ENCODE measurements around the gene KIRREL1. TPM values are rescaled to one million over a fixed set of nuclear protein-coding genes. Genes with fewer than 3 reads are reported as not detected.
A peak's percentile ranks its signal among the peaks of the same experiment; 100 is the strongest.

Gene KIRREL1
- total RNA-seq, 1 donor from 2014 or later, result not detected

DNA sequence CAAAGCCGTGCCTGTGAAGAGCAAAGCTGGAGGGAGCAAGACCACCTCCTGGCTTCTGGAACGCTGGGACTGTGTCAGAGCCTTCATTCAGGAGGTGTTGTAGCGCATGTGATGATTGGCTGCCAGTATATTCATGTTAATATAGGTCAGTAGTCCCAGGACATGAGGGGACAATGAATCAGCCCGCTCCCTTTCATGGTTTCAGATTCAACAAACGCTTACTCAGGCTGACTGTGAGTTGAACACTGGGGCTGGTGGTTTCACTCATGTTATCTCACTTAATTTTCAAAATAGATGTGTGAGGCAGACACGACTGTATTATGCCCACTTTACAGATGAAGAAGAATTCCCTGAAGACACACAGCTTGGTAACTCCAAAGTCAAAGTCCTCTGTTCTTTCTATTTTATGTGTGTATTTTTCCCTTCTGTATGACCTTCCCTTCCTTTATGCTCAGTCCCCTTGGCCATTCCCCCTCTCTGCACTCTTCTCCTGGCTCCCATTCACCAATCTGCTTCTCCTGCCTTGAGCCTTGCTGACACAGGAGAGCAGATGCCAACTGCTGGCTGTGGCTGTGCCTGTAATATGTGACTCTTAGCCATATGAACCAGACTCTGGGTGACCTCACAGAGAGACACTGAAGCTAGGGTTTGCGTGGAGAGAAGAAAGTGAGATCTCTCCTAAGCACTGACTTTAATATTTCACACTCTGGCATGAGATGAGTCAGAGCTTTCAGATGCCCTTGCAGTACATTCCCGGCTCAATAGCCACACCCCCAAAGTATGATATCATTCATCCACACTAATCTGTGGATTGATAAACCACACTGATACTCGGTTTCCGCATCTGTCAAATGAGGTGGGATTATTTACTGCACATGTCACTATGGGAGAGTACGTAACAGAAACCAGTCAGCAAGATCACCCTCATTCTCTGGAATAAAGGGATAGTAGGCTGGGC is 31.4 kb upstream of the KIRREL1 start:
- H3K36me3 Mint-ChIP-seq (ENCODE audit: low read depth), result no peaks in the 10 kb centered on the region
- no peaks in the 10 kb centered on the region for H3K4me1 Mint-ChIP-seq (ENCODE audit: low read depth)
- intact Hi-C loops (cut with micrococcal nuclease), result no loop called here
- H3K9me3 Mint-ChIP-seq, result no peaks in the 10 kb centered on the region
- H3K27ac Mint-ChIP-seq, result no peak overlapping the region
- DNase-seq (ENCODE audit: low spot score), result no peak
- H3K27me3 Mint-ChIP-seq (ENCODE audit: insufficient read depth), result peaks cover 3% of the 10 kb centered on the region
- no peak overlapping the region for H3K4me3 Mint-ChIP-seq

DNA sequence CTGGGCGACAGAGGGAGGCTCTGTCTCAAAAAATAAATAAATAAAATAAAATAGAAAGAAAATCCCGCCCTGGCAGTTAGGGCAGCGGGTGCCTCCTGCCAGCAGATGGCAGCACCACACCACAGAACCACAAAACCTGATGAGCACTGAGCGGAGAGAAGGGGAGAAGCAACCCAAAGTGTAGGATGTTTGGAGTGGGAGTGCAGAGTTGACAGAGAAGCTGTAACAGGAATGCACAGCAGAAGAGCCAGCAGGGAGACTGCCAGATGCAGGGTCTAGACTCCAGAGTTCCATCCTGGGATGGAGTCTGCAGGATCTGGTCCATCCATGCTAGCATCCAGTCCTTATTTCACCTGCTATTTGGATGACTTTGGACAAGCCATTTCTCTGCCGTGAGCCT is 29.7 kb upstream of the KIRREL1 start:
- no peaks in the 10 kb centered on the region for H3K4me1 Mint-ChIP-seq (ENCODE audit: low read depth)
- DNase-seq (ENCODE audit: low spot score), result peak; percentile 6
- H3K27ac Mint-ChIP-seq, result no peak overlapping the region
- no peaks in the 10 kb centered on the region for H3K36me3 Mint-ChIP-seq (ENCODE audit: low read depth)
- intact Hi-C loops (cut with micrococcal nuclease), result loop anchor here (1.0 to 2.0 kb wide), 2 partner anchors 73 to 162 kb away; no protein-coding TSS in a partner anchor
- no peaks in the 10 kb centered on the region for H3K9me3 Mint-ChIP-seq
- H3K4me3 Mint-ChIP-seq, result no peak overlapping the region
- peaks cover 3% of the 10 kb centered on the region for H3K27me3 Mint-ChIP-seq (ENCODE audit: insufficient read depth)

GRCh38 chr1:157965584-157965983 is 27.9 kb upstream of the KIRREL1 start:
- DNase-seq (ENCODE audit: low spot score), result no peak
- Mint-ChIP-seq H3K9me3 (no peaks in the 10 kb centered on the region), H3K27ac (no peak overlapping the region), H3K4me3 (no peak overlapping the region), H3K27me3 (ENCODE audit: insufficient read depth) (no peaks in the 10 kb centered on the region), H3K4me1 (ENCODE audit: low read depth) (no peaks in the 10 kb centered on the region), H3K36me3 (ENCODE audit: low read depth) (no peaks in the 10 kb centered on the region)
- intact Hi-C loops (cut with micrococcal nuclease), result loop anchor here (2.0 kb wide), 1 partner anchor 71 kb away; no protein-coding TSS in a partner anchor

- H3K36me3 Mint-ChIP-seq (ENCODE audit: low read depth), result no peaks in the 10 kb centered on the region
- intact Hi-C loops (cut with micrococcal nuclease), result no loop called here
- no peaks in the 10 kb centered on the region for H3K9me3 Mint-ChIP-seq
- no peak overlapping the region for H3K4me3 Mint-ChIP-seq
- H3K4me1 Mint-ChIP-seq (ENCODE audit: low read depth), result no peaks in the 10 kb centered on the region
- no peak for DNase-seq (ENCODE audit: low spot score)
- H3K27me3 Mint-ChIP-seq (ENCODE audit: insufficient read depth), result peaks cover 2% of the 10 kb centered on the region
- no peak overlapping the region for H3K27ac Mint-ChIP-seq
These were observed 27.4 kb upstream of the KIRREL1 start for GRCh38 chr1:157966031-157966537.

DNA sequence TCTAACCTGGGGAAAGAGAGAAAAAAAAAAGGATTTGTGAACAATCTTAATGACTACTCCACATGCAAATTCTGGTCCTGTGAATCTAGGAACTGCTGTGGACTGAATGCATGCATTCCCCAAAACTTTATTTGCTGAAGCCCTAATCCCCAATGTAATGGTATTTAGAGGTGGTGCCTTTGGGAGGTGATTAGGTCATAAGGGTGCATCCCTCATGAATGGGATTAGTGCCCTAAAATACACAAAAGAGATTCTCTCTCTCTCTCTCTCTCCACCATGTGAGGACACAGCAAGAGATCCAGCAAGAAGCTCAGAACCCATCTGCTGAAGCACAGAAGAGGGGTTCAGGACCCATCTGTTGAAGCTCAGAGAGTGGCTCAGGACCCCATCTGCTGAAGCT is 26.2 kb upstream of the KIRREL1 start:
- Mint-ChIP-seq H3K4me1 (ENCODE audit: low read depth) (no peaks in the 10 kb centered on the region), H3K27me3 (ENCODE audit: insufficient read depth) (peaks cover 2% of the 10 kb centered on the region), H3K36me3 (ENCODE audit: low read depth) (no peaks in the 10 kb centered on the region), H3K9me3 (no peaks in the 10 kb centered on the region), H3K4me3 (no peak overlapping the region), H3K27ac (no peak overlapping the region)
- DNase-seq (ENCODE audit: low spot score), result no peak
- intact Hi-C loops (cut with micrococcal nuclease), result no loop called here

DNA sequence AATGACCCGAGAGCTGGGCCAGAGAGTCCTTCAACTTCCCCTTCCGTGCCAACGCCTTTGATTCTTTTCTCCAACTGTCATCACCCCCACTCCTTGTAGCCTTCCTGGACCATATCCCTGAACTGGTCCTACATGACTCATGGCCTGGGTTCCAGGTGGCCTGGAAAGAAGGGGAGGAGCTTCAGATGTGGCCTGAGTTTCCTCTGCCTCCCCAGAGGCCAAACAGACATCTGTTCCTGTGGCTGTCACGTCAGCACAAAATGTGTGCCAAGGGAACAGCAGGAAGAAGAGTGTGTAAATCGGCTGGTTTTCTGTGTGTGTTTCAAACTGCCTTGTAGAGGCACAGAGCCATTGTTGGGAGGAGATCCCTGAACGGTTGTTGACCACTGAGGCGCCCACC is 24.9 kb upstream of the KIRREL1 start:
- H3K4me3 Mint-ChIP-seq, result no peak overlapping the region
- peaks cover 5% of the 10 kb centered on the region for H3K27me3 Mint-ChIP-seq (ENCODE audit: insufficient read depth)
- intact Hi-C loops (cut with micrococcal nuclease), result no loop called here
- H3K4me1 Mint-ChIP-seq (ENCODE audit: low read depth), result no peaks in the 10 kb centered on the region
- no peak for DNase-seq (ENCODE audit: low spot score)
- no peak overlapping the region for H3K27ac Mint-ChIP-seq
- no peaks in the 10 kb centered on the region for H3K9me3 Mint-ChIP-seq
- no peaks in the 10 kb centered on the region for H3K36me3 Mint-ChIP-seq (ENCODE audit: low read depth)

DNA sequence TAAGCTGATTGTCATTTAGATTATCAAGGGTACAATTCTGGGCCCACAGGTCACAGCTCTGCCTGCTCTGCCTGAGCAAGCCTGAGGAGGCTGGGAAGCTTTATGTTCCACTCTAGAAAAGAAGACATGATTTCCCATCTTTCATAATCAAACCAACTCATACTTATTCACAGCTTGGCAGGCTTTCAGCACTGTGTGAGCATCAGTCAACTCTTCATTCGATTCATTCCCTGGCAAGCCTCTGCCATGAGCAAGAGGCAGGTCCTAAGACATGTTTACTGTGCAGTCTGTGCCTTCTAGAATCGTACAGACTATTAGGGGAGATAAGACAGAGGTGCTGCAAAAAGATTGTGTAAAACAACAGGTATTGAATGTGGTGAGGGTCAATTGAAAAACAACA is 24.5 kb upstream of the KIRREL1 start:
- Mint-ChIP-seq H3K9me3 (no peaks in the 10 kb centered on the region), H3K4me1 (ENCODE audit: low read depth) (no peaks in the 10 kb centered on the region), H3K27ac (no peak overlapping the region), H3K27me3 (ENCODE audit: insufficient read depth) (peaks cover 7% of the 10 kb centered on the region), H3K36me3 (ENCODE audit: low read depth) (no peaks in the 10 kb centered on the region), H3K4me3 (no peak overlapping the region)
- DNase-seq (ENCODE audit: low spot score), result no peak
- intact Hi-C loops (cut with micrococcal nuclease), result no loop called here

DNA sequence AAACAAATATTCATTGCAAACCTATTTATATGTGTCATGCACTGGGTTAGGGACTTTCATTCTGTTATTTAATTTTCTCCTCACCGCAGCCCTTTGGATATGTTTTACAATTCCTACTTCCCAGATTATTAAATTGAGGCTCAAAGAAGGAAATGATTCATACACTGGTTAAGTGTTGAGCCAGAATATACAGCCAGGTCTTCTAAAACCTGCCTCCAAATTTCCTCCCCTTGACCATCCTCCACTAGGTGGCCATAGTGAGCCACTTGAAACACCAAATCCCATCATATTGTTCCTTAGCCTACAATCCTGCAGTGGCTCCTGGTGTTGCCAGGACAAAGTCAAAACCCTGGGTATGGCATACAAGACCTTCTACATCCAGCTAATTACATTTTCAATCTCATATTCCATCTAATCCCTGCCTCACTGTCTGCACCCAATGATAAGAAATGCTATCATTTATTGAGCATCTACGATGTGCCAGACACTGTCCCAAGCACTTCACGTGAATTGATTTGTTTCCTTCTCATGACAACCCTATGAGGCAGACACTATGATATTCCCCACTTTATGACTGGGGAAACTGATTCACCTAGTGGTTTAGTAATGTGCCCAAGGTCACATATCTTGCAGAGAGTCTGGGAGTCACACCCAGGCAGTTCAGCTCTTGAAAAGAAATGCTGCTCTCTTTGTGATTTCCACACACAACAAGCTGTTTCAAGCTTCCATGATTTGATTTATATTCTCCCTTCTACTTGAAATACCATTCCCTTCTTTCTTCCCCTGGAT is 23.6 kb upstream of the KIRREL1 start:
- Mint-ChIP-seq H3K4me1 (ENCODE audit: low read depth) (no peaks in the 10 kb centered on the region), H3K27ac (no peak overlapping the region), H3K27me3 (ENCODE audit: insufficient read depth) (peaks cover 7% of the 10 kb centered on the region), H3K4me3 (no peak overlapping the region), H3K9me3 (no peaks in the 10 kb centered on the region), H3K36me3 (ENCODE audit: low read depth) (no peaks in the 10 kb centered on the region)
- intact Hi-C loops (cut with micrococcal nuclease), result no loop called here
- DNase-seq (ENCODE audit: low spot score), result no peak

GRCh38 chr1:157971769-157972168 is 21.7 kb upstream of the KIRREL1 start:
- Mint-ChIP-seq H3K27ac (no peak overlapping the region), H3K27me3 (ENCODE audit: insufficient read depth) (peaks cover 14% of the 10 kb centered on the region), H3K4me1 (ENCODE audit: low read depth) (no peaks in the 10 kb centered on the region), H3K9me3 (no peaks in the 10 kb centered on the region), H3K4me3 (no peak overlapping the region), H3K36me3 (ENCODE audit: low read depth) (no peaks in the 10 kb centered on the region)
- intact Hi-C loops (cut with micrococcal nuclease), result no loop called here
- no peak for DNase-seq (ENCODE audit: low spot score)

- Mint-ChIP-seq H3K36me3 (ENCODE audit: low read depth) (no peaks in the 10 kb centered on the region), H3K4me3 (no peak overlapping the region), H3K27ac (no peak overlapping the region), H3K27me3 (ENCODE audit: insufficient read depth) (peaks cover 20% of the 10 kb centered on the region), H3K9me3 (no peaks in the 10 kb centered on the region), H3K4me1 (ENCODE audit: low read depth) (no peaks in the 10 kb centered on the region)
- intact Hi-C loops (cut with micrococcal nuclease), result no loop called here
- DNase-seq (ENCODE audit: low spot score), result no peak
These were observed 18.1 kb upstream of the KIRREL1 start for GRCh38 chr1:157975228-157975950.

GRCh38 chr1:157976888-157977287 is 16.6 kb upstream of the KIRREL1 start:
- peaks cover 18% of the 10 kb centered on the region for H3K27me3 Mint-ChIP-seq (ENCODE audit: insufficient read depth)

DNA sequence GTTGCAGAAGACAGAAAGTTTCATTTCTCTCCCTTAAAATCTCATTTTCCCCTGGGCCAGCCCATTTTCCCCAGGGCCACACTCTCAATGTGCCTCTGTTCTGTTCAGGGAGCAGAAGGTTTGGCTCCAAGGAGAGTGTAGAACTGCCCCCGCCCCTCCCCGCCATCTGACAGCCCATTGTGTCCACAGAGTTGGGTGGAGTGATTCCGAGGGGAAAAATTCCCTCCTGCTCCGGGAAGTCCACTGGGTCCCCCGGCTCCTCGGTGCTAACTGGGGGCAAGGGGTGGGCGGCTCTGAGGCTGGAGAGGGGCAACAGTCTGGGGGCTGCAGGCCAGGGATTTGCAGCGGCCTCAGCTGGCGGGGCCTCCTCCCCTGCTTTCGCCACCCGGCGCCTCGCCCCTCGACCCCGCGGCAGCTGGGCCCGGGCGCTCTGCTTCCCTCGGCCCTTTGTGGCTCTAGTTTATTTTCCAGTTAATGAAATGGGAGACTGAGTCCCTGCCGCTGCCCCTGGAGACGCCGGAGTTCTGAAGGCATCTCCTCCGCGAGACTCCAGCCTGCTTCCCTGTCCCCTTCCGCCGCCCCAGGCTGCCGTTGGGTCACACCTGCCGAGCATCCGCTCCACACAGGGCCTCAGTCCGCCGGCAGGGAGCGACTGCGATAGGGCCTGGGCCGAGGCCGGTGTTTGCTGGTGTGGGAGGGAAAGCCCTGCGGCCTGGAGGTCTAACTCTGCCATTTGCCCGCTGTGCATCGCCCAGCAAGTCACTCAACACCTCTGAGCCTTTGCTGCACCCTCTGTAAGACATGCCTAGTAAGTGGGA is 14.7 kb upstream of the KIRREL1 start:
- Mint-ChIP-seq H3K36me3 (ENCODE audit: low read depth) (no peaks in the 10 kb centered on the region), H3K27me3 (ENCODE audit: insufficient read depth) (peaks cover 12% of the 10 kb centered on the region), H3K4me3 (no peak overlapping the region), H3K9me3 (no peaks in the 10 kb centered on the region), H3K27ac (no peak overlapping the region), H3K4me1 (ENCODE audit: low read depth) (no peaks in the 10 kb centered on the region)
- no peak for DNase-seq (ENCODE audit: low spot score)
- intact Hi-C loops (cut with micrococcal nuclease), result no loop called here

More at GRCh38 chr1:157976888-157977287, 16.6 kb upstream of the KIRREL1 start:
- intact Hi-C loops (cut with micrococcal nuclease), result no loop called here
- Mint-ChIP-seq H3K4me3 (no peak overlapping the region), H3K4me1 (ENCODE audit: low read depth) (no peaks in the 10 kb centered on the region), H3K27ac (no peak overlapping the region), H3K36me3 (ENCODE audit: low read depth) (no peaks in the 10 kb centered on the region), H3K9me3 (no peaks in the 10 kb centered on the region)
- DNase-seq (ENCODE audit: low spot score), result no peak
